ENCODE measurements around the gene PBX3. TPM values are rescaled to one million over a fixed set of nuclear protein-coding genes. Genes with fewer than 3 reads are reported as not detected.

PBX3 gene
- total and polyA plus RNA-seq, 2 of the 13 experiments (the other 11 are each of a cell fraction or from before 2014, with no cell fraction given) = 6.0 to 11.2 TPM

DNA sequence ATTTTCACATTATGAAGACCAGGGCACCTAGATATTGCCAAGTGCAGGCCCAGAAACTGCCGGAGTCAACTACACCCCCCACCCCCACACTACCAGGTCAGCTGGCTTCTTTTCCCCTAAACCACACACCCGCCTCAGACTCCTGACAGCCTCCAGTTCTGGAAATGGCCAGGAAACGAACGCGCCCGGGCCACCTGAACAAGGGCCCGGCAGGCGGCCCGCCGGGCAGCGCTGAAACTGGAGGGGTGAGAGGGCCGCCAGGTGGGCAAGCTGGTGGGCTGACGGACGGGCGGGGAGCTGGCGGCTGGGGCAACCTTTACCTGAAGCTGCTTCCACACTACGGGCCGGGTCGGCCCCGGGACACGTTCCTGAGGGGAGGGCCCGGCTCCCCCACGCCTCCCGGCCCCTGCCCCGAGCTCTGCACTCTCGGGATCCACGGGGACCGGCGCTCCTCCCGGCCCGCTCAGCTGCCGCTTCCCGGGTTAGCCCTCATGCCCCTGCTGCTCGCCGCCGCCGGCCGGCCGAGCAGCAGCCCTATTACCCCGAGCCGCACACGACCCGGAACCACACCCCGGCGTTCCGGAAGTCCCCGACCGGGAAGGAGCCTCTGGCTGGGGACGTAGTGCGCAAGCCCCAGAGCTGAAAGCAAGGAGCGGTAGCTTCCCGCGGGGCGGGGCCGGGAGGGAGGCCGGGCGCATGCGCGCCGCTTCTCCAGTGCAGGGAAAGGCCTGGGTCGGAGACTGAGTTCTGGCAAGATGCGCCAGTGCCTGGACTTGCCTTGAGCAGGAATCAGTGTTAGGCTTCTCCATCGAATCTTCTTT lies 40.3 kb upstream of the PBX3 start, which contains the start of gene MAPKAP1 (continued):
- TF ChIP-seq, protein P1, sequence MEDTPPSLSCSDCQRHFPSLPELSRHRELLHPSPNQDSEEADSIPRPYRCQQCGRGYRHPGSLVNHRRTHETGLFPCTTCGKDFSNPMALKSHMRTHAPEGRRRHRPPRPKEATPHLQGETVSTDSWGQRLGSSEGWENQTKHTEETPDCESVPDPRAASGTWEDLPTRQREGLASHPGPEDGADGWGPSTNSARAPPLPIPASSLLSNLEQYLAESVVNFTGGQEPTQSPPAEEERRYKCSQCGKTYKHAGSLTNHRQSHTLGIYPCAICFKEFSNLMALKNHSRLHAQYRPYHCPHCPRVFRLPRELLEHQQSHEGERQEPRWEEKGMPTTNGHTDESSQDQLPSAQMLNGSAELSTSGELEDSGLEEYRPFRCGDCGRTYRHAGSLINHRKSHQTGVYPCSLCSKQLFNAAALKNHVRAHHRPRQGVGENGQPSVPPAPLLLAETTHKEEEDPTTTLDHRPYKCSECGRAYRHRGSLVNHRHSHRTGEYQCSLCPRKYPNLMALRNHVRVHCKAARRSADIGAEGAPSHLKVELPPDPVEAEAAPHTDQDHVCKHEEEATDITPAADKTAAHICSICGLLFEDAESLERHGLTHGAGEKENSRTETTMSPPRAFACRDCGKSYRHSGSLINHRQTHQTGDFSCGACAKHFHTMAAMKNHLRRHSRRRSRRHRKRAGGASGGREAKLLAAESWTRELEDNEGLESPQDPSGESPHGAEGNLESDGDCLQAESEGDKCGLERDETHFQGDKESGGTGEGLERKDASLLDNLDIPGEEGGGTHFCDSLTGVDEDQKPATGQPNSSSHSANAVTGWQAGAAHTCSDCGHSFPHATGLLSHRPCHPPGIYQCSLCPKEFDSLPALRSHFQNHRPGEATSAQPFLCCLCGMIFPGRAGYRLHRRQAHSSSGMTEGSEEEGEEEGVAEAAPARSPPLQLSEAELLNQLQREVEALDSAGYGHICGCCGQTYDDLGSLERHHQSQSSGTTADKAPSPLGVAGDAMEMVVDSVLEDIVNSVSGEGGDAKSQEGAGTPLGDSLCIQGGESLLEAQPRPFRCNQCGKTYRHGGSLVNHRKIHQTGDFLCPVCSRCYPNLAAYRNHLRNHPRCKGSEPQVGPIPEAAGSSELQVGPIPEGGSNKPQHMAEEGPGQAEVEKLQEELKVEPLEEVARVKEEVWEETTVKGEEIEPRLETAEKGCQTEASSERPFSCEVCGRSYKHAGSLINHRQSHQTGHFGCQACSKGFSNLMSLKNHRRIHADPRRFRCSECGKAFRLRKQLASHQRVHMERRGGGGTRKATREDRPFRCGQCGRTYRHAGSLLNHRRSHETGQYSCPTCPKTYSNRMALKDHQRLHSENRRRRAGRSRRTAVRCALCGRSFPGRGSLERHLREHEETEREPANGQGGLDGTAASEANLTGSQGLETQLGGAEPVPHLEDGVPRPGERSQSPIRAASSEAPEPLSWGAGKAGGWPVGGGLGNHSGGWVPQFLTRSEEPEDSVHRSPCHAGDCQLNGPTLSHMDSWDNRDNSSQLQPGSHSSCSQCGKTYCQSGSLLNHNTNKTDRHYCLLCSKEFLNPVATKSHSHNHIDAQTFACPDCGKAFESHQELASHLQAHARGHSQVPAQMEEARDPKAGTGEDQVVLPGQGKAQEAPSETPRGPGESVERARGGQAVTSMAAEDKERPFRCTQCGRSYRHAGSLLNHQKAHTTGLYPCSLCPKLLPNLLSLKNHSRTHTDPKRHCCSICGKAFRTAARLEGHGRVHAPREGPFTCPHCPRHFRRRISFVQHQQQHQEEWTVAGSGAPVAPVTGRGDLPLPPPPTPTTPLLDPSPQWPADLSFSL (CRISPR knock-in tag; IDR thresholded peaks at IDR 0.05) = no peak
- TF ChIP-seq, protein P2, sequence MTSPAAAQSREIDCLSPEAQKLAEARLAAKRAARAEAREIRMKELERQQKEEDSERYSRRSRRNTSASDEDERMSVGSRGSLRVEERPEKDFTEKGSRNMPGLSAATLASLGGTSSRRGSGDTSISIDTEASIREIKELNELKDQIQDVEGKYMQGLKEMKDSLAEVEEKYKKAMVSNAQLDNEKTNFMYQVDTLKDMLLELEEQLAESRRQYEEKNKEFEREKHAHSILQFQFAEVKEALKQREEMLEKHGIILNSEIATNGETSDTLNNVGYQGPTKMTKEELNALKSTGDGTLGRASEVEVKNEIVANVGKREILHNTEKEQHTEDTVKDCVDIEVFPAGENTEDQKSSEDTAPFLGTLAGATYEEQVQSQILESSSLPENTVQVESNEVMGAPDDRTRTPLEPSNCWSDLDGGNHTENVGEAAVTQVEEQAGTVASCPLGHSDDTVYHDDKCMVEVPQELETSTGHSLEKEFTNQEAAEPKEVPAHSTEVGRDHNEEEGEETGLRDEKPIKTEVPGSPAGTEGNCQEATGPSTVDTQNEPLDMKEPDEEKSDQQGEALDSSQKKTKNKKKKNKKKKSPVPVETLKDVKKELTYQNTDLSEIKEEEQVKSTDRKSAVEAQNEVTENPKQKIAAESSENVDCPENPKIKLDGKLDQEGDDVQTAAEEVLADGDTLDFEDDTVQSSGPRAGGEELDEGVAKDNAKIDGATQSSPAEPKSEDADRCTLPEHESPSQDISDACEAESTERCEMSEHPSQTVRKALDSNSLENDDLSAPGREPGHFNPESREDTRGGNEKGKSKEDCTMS (CRISPR knock-in tag; conservative IDR thresholded peaks at IDR 0.05) = no peak
- TF ChIP-seq KDM1A (CRISPR knock-in tag; IDR thresholded peaks at IDR 0.05) = no peak
- no peak for TF ChIP-seq ZNF850 (CRISPR knock-in tag; conservative IDR thresholded peaks at IDR 0.05)
- TF ChIP-seq KAT7 (CRISPR knock-in tag; IDR thresholded peaks at IDR 0.05; ENCODE audit: borderline replicate concordance) = peak; percentile 71; the same call in 1 of the 2 replicates
- TF ChIP-seq, protein P3, sequence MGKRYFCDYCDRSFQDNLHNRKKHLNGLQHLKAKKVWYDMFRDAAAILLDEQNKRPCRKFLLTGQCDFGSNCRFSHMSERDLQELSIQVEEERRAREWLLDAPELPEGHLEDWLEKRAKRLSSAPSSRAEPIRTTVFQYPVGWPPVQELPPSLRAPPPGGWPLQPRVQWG (CRISPR knock-in tag; IDR thresholded peaks at IDR 0.05; ENCODE audit: borderline replicate concordance, low read depth) = no peak
- TF ChIP-seq SRSF4 (IDR thresholded peaks at IDR 0.05; ENCODE audit: low read depth, low read length, poor library complexity, severe bottlenecking) = no peak
- no peak for TF ChIP-seq CBX1 (IDR thresholded peaks at IDR 0.05; ENCODE audit: low read depth)
- peak; percentile 78; the same call in 1 of the 2 replicates for TF ChIP-seq ZMYM4 (CRISPR knock-in tag; IDR thresholded peaks at IDR 0.05)
- TF ChIP-seq ZBTB42 (CRISPR knock-in tag; IDR thresholded peaks at IDR 0.05) = no peak
- TF ChIP-seq FOXJ3 (CRISPR knock-in tag; IDR thresholded peaks at IDR 0.05; ENCODE audit: borderline replicate concordance) = no peak
- peak; percentile 72; the same call in 1 of the 2 replicates for TF ChIP-seq ZNF33B (CRISPR knock-in tag; IDR thresholded peaks at IDR 0.05)
- TF ChIP-seq, protein P4, sequence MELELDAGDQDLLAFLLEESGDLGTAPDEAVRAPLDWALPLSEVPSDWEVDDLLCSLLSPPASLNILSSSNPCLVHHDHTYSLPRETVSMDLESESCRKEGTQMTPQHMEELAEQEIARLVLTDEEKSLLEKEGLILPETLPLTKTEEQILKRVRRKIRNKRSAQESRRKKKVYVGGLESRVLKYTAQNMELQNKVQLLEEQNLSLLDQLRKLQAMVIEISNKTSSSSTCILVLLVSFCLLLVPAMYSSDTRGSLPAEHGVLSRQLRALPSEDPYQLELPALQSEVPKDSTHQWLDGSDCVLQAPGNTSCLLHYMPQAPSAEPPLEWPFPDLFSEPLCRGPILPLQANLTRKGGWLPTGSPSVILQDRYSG (CRISPR knock-in tag; IDR thresholded peaks at IDR 0.05) = no peak
- no peak for TF ChIP-seq CBX5 (CRISPR knock-in tag; IDR thresholded peaks at IDR 0.05; ENCODE audit: borderline replicate concordance)
- TF ChIP-seq ZFAT (CRISPR knock-in tag; conservative IDR thresholded peaks at IDR 0.05) = no peak
- no peak for TF ChIP-seq ZBTB1 (CRISPR knock-in tag; IDR thresholded peaks at IDR 0.05; ENCODE audit: borderline replicate concordance)
- TF ChIP-seq MTA1 (CRISPR knock-in tag; IDR thresholded peaks at IDR 0.05; ENCODE audit: borderline replicate concordance) = no peak

Measured in HepG2 (cell line).